ENCODE data around the gene MYG1. TPM values are rescaled to one million over a fixed set of nuclear protein-coding genes. Genes with fewer than 3 reads are reported as not detected.

Gene MYG1
- total and polyA plus RNA-seq, 2 of the 13 experiments (the other 11 are each of a cell fraction or from before 2014, with no cell fraction given), result 38.6 to 58.0 TPM

DNA sequence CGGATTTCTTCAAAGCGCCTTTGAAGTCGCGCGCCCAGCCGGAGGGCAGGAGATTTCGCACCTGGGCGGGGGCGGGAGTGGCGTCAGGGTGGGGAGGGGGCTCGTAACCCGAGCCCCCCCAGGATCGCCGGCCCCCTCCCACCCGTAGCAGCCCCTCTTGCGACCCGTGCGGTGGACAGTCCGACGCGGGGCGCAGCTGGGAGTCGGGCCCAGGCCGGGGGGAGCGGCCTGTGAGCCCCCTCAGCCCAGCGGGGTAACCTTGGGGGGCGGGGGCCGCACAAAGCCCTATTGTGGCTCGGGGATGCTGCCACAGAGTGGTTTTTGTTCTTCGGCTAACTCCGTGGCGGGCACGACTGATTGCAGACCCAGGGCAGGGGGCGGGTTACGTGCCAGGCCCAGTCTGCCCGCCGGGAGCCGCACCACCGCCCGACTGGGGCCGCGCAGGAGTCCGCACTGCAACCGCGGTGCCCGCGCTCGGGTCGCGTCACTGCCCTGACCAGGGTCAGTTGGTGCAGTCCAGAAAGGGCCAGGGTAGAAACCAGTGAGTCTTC lies 26.1 kb downstream of the MYG1 start (continued):
- no peak for TF ChIP-seq ZNF670 (CRISPR knock-in tag; IDR thresholded peaks at IDR 0.05; ENCODE audit: borderline replicate concordance)
- no peak for TF ChIP-seq SOX13 (IDR thresholded peaks at IDR 0.05)
- peak in 1 of 2 experiments; percentile 17; a peak in 1 of 4 replicates for TF ChIP-seq SOX13 (CRISPR knock-in tag; conservative IDR thresholded peaks at IDR 0.05 in 1 of 2, IDR thresholded peaks at IDR 0.05 in 1 of 2)
- TF ChIP-seq REL (CRISPR knock-in tag; conservative IDR thresholded peaks at IDR 0.05), result peak; percentile 57; the same call in 1 of the 2 replicates
- TF ChIP-seq, protein P1, sequence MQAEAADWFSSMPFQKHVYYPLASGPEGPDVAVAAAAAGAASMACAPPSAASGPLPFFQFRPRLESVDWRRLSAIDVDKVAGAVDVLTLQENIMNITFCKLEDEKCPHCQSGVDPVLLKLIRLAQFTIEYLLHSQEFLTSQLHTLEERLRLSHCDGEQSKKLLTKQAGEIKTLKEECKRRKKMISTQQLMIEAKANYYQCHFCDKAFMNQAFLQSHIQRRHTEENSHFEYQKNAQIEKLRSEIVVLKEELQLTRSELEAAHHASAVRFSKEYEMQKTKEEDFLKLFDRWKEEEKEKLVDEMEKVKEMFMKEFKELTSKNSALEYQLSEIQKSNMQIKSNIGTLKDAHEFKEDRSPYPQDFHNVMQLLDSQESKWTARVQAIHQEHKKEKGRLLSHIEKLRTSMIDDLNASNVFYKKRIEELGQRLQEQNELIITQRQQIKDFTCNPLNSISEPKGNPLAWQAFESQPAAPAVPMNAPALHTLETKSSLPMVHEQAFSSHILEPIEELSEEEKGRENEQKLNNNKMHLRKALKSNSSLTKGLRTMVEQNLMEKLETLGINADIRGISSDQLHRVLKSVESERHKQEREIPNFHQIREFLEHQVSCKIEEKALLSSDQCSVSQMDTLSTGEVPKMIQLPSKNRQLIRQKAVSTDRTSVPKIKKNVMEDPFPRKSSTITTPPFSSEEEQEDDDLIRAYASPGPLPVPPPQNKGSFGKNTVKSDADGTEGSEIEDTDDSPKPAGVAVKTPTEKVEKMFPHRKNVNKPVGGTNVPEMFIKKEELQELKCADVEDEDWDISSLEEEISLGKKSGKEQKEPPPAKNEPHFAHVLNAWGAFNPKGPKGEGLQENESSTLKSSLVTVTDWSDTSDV (CRISPR knock-in tag; IDR thresholded peaks at IDR 0.05), result 0 out of 2 replicates have a peak, but pooled peaks have one; percentile 41
- TF ChIP-seq, protein P2, sequence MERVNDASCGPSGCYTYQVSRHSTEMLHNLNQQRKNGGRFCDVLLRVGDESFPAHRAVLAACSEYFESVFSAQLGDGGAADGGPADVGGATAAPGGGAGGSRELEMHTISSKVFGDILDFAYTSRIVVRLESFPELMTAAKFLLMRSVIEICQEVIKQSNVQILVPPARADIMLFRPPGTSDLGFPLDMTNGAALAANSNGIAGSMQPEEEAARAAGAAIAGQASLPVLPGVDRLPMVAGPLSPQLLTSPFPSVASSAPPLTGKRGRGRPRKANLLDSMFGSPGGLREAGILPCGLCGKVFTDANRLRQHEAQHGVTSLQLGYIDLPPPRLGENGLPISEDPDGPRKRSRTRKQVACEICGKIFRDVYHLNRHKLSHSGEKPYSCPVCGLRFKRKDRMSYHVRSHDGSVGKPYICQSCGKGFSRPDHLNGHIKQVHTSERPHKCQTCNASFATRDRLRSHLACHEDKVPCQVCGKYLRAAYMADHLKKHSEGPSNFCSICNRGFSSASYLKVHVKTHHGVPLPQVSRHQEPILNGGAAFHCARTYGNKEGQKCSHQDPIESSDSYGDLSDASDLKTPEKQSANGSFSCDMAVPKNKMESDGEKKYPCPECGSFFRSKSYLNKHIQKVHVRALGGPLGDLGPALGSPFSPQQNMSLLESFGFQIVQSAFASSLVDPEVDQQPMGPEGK (CRISPR knock-in tag; IDR thresholded peaks at IDR 0.05), result peak; percentile 89
- no peak for TF ChIP-seq ERF (CRISPR knock-in tag; IDR thresholded peaks at IDR 0.05)
- TF ChIP-seq NR2C2 (CRISPR knock-in tag; IDR thresholded peaks at IDR 0.05; ENCODE audit: borderline replicate concordance), result no peak
- peak; percentile 86 for TF ChIP-seq ZBTB38 (CRISPR knock-in tag; IDR thresholded peaks at IDR 0.05)
- TF ChIP-seq RAD21 (CRISPR knock-in tag; IDR thresholded peaks at IDR 0.05), result no peak
- TF ChIP-seq, protein P3, sequence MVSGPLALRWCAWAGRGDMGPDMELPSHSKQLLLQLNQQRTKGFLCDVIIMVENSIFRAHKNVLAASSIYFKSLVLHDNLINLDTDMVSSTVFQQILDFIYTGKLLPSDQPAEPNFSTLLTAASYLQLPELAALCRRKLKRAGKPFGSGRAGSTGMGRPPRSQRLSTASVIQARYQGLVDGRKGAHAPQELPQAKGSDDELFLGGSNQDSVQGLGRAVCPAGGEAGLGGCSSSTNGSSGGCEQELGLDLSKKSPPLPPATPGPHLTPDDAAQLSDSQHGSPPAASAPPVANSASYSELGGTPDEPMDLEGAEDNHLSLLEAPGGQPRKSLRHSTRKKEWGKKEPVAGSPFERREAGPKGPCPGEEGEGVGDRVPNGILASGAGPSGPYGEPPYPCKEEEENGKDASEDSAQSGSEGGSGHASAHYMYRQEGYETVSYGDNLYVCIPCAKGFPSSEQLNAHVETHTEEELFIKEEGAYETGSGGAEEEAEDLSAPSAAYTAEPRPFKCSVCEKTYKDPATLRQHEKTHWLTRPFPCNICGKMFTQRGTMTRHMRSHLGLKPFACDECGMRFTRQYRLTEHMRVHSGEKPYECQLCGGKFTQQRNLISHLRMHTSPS (CRISPR knock-in tag; IDR thresholded peaks at IDR 0.05; ENCODE audit: low read depth), result peak; percentile 73; the same call in 1 of the 2 replicates
- no peak for TF ChIP-seq ZNF709 (CRISPR knock-in tag; IDR thresholded peaks at IDR 0.05)
- TF ChIP-seq ZNF3 (CRISPR knock-in tag; IDR thresholded peaks at IDR 0.05), result no peak
- TF ChIP-seq, protein P4, sequence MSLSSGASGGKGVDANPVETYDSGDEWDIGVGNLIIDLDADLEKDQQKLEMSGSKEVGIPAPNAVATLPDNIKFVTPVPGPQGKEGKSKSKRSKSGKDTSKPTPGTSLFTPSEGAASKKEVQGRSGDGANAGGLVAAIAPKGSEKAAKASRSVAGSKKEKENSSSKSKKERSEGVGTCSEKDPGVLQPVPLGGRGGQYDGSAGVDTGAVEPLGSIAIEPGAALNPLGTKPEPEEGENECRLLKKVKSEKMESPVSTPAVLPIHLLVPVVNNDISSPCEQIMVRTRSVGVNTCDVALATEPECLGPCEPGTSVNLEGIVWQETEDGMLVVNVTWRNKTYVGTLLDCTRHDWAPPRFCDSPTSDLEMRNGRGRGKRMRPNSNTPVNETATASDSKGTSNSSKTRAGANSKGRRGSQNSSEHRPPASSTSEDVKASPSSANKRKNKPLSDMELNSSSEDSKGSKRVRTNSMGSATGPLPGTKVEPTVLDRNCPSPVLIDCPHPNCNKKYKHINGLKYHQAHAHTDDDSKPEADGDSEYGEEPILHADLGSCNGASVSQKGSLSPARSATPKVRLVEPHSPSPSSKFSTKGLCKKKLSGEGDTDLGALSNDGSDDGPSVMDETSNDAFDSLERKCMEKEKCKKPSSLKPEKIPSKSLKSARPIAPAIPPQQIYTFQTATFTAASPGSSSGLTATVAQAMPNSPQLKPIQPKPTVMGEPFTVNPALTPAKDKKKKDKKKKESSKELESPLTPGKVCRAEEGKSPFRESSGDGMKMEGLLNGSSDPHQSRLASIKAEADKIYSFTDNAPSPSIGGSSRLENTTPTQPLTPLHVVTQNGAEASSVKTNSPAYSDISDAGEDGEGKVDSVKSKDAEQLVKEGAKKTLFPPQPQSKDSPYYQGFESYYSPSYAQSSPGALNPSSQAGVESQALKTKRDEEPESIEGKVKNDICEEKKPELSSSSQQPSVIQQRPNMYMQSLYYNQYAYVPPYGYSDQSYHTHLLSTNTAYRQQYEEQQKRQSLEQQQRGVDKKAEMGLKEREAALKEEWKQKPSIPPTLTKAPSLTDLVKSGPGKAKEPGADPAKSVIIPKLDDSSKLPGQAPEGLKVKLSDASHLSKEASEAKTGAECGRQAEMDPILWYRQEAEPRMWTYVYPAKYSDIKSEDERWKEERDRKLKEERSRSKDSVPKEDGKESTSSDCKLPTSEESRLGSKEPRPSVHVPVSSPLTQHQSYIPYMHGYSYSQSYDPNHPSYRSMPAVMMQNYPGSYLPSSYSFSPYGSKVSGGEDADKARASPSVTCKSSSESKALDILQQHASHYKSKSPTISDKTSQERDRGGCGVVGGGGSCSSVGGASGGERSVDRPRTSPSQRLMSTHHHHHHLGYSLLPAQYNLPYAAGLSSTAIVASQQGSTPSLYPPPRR (CRISPR knock-in tag; IDR thresholded peaks at IDR 0.05; ENCODE audit: borderline replicate concordance), result no peak
- no peak for TF ChIP-seq CEBPG (CRISPR knock-in tag; IDR thresholded peaks at IDR 0.05)
- 0 out of 2 replicates have a peak, but pooled peaks have one; percentile 11 for TF ChIP-seq RBFOX2 (IDR thresholded peaks at IDR 0.05; ENCODE audit: low read depth, low read length)
- TF ChIP-seq HNRNPLL (IDR thresholded peaks at IDR 0.05; ENCODE audit: low read depth, low read length, poor library complexity, severe bottlenecking), result peak; percentile 16
- peak; percentile 78 for TF ChIP-seq AGO2 (optimal IDR thresholded peaks at IDR 0.05; ENCODE audit: low read depth, low read length)
- no peak for TF ChIP-seq HHEX (CRISPR knock-in tag; IDR thresholded peaks at IDR 0.05)

All from HepG2 (cell line).